Measurements from ENCODE around the gene USP22. TPM values are rescaled to one million over a fixed set of nuclear protein-coding genes. Genes with fewer than 3 reads are reported as not detected.

Gene USP22
- total RNA-seq, 4 donors from 2014 or later = 127 to 262 (median 197) TPM

GRCh38 chr17:20997711-20998570, 44.9 kb downstream of the USP22 start:
- no peak overlapping the region for H3K4me3 ChIP-seq (replicated peaks in 1 of 3)
- H3K36me3 ChIP-seq = peaks cover 17 to 24% of the 10 kb centered on the region in 2 donors
- WGBS, 2 donors = 79 to 82% methylated on average over 14 to 16 of the region's 22 CpGs
- no peak overlapping the region for H3K27ac ChIP-seq
- intact Hi-C loops (cut with DNase I) = no loop called here
- H3K4me1 ChIP-seq = peaks cover 9 to 18% of the 10 kb centered on the region in 2 donors
- H3K9me3 ChIP-seq = no peaks in the 10 kb centered on the region
- no peak for DNase-seq
- TF ChIP-seq POLR2A (IDR thresholded peaks at IDR 0.05) (no peak), CTCF (IDR thresholded peaks at IDR 0.05) (no peak)
- no peaks in the 10 kb centered on the region for H3K27me3 ChIP-seq

GRCh38 chr17:20996724-20997615, 45.8 kb downstream of the USP22 start:
- WGBS, 2 donors = 80 to 86% methylated on average over 8 to 9 of the region's 12 CpGs
- Histone ChIP-seq H3K36me3 (peaks cover 8 to 14% of the 10 kb centered on the region in 2 donors), H3K27me3 (no peaks in the 10 kb centered on the region), H3K4me3 (replicated peaks in 1 of 3) (no peak overlapping the region), H3K4me1 (peaks cover 9 to 20% of the 10 kb centered on the region in 2 donors), H3K27ac (no peak overlapping the region), H3K9me3 (no peaks in the 10 kb centered on the region)
- TF ChIP-seq POLR2A (IDR thresholded peaks at IDR 0.05) (no peak), CTCF (IDR thresholded peaks at IDR 0.05) (no peak)
- intact Hi-C loops (cut with DNase I) = no loop called here
- DNase-seq = no peak

- Histone ChIP-seq H3K36me3 (peaks cover 0 to 8% of the 10 kb centered on the region in 2 donors), H3K9me3 (no peaks in the 10 kb centered on the region), H3K27me3 (no peaks in the 10 kb centered on the region), H3K27ac (no peak overlapping the region), H3K4me3 (replicated peaks in 1 of 3) (no peak overlapping the region), H3K4me1 (peaks cover 9 to 20% of the 10 kb centered on the region in 2 donors)
- TF ChIP-seq CTCF (IDR thresholded peaks at IDR 0.05) (no peak), POLR2A (IDR thresholded peaks at IDR 0.05) (no peak)
- no peak for DNase-seq
- intact Hi-C loops (cut with DNase I) = no loop called here
- WGBS, 2 donors = 80 to 83% methylated on average over 9 of the region's 12 CpGs
These were observed 46.7 kb downstream of the USP22 start for GRCh38 chr17:20995873-20996723.

GRCh38 chr17:20995164-20995872, 47.5 kb downstream of the USP22 start:
- no peak for TF ChIP-seq POLR2A (IDR thresholded peaks at IDR 0.05)
- TF ChIP-seq CTCF (IDR thresholded peaks at IDR 0.05) = no peak
- H3K27me3 ChIP-seq = no peaks in the 10 kb centered on the region
- H3K36me3 ChIP-seq = peaks cover 0 to 4% of the 10 kb centered on the region in 2 donors
- peaks cover 9 to 20% of the 10 kb centered on the region in 2 donors for H3K4me1 ChIP-seq
- H3K9me3 ChIP-seq = no peaks in the 10 kb centered on the region
- WGBS, 2 donors = 87 to 88% methylated on average over 9 to 15 of the region's 15 CpGs
- DNase-seq = no peak
- no peak overlapping the region for H3K27ac ChIP-seq
- intact Hi-C loops (cut with DNase I) = no loop called here
- H3K4me3 ChIP-seq (replicated peaks in 1 of 3) = no peak overlapping the region

All from thyroid gland (tissue), 4 donors.